Karpas-422 (cell line): ENCODE results near the gene JAM2. TPM values are rescaled to one million over a fixed set of nuclear protein-coding genes. Genes with fewer than 3 reads are reported as not detected.

Experiments used
- DNase-seq: peaks from one replicate; pipeline ENCODE4 v3.0.0-alpha.2; 2015
- H2AFZ ChIP-seq: fragments of 200-600 bp; sonication (generic); 2 replicates; pipeline ENCODE4 v1.6.1; 2014; ENCODE audit warnings: antibody characterized with exemption, low read length, mixed read lengths
- H3K27ac ChIP-seq: fragments of 200-600 bp; sonication (generic); 2 replicates; pipeline ENCODE4 v1.5.1; 2014; ENCODE audit warnings: mild to moderate bottlenecking, low read length, moderate library complexity
- H3K27me3 ChIP-seq: fragments of 200-600 bp; sonication (generic); 2 replicates; pipeline ENCODE4 v1.6.1; 2014; ENCODE audit warnings: low read length, mixed read lengths
- H3K36me3 ChIP-seq: fragments of 200-600 bp; sonication (generic); 2 replicates; pipeline ENCODE4 v1.6.1; 2014; ENCODE audit warnings: low read length, mixed read lengths; ENCODE audit not compliant: insufficient read depth
- H3K4me1 ChIP-seq: fragments of 200-600 bp; sonication (generic); 2 replicates; pipeline ENCODE4 v1.6.1; 2014; ENCODE audit warnings: mild to moderate bottlenecking, low read length, mixed read lengths
- H3K4me2 ChIP-seq: fragments of 200-600 bp; sonication (generic); 2 replicates; pipeline ENCODE4 v1.6.1; 2014; ENCODE audit warnings: low read length, low read depth, mild to moderate bottlenecking; ENCODE audit not compliant: poor library complexity, severe bottlenecking
- H3K4me3 ChIP-seq: fragments of 200-600 bp; sonication (generic); 2 replicates; pipeline ENCODE4 v1.5.1; 2014; ENCODE audit warnings: mild to moderate bottlenecking, antibody characterized with exemption, low read length, mixed read lengths
- H3K79me2 ChIP-seq: fragments of 200-600 bp; sonication (generic); 2 replicates; pipeline ENCODE4 v1.6.1; 2014; ENCODE audit warnings: mild to moderate bottlenecking, low read length, mixed read lengths
- H3K9ac ChIP-seq: fragments of 200-600 bp; sonication (generic); 2 replicates; pipeline ENCODE4 v1.6.0; 2014; ENCODE audit warnings: low read length
- H3K9me2 ChIP-seq: fragments of 200-600 bp; sonication (generic), shearing (Covaris generic); replicated peaks from 2 replicates; pipeline ENCODE4 v1.6.0; 2014; ENCODE audit warnings: mild to moderate bottlenecking, low read length, moderate library complexity; ENCODE audit not compliant: insufficient read depth
- H3K9me3 ChIP-seq: fragments of 300-700, 200-600 bp; sonication (generic); 2 replicates; pipeline ENCODE4 v1.6.1; 2014; ENCODE audit warnings: low read length, mixed read lengths
- H4K20me1 ChIP-seq: fragments of 200-600 bp; sonication (generic); 2 replicates; pipeline ENCODE4 v1.6.1; 2014; ENCODE audit warnings: mild to moderate bottlenecking, antibody characterized with exemption, low read length, low read depth; ENCODE audit not compliant: insufficient read depth
- total RNA-seq: library from RNA; depleted of rRNA; stranded (reverse); fragments of >200 nt; shearing (Covaris generic); gene quantifications from 2 replicates; pipeline ENCODE4 v1.2.3, GENCODE V29; 2014; ENCODE audit warnings: low replicate concordance

JAM2 gene
- total RNA-seq, 1 experiment from 2014 or later = 0.26 TPM

DNA sequence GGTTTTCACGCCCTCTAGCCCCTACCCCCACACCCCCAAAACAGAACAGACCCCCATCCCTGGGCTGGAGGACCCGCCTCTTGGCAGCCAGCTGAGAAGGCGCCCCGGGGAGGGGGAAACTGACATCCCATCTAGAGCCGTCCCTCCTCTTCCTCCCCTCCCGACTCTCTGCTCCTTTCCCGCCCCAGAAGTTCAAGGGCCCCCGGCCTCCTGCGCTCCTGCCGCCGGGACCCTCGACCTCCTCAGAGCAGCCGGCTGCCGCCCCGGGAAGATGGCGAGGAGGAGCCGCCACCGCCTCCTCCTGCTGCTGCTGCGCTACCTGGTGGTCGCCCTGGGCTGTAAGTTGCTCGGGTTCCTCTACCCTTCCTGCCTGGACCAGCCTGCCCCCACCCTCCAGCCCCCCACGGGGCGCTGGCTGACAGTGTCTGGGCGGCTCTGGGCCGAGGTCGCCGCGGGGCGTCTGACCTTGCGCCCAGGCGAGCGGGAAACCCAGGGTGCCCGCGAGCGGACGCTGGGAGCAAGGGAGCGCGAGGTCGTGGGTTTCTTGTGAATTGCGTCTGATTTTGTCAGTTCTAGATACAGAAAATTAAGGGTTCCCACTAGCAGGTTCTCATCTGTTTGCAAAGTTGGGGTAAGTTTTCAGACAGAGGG, 618 bp downstream of the JAM2 start:
- H3K9ac ChIP-seq = peak overlapping the region; percentile 71
- no peaks in the 10 kb centered on the region for H4K20me1 ChIP-seq
- no peaks in the 10 kb centered on the region for H3K79me2 ChIP-seq
- H3K9me2 ChIP-seq = no peaks in the 10 kb centered on the region; the same call in 1 of the 2 replicates
- peaks cover 2% of the 10 kb centered on the region; the same call in 1 of the 2 replicates for H3K27me3 ChIP-seq
- peak overlapping the region; percentile 86 for H3K4me2 ChIP-seq
- peak; percentile 66 for DNase-seq
- no peak overlapping the region for H3K27ac ChIP-seq
- peak overlapping the region; percentile 95 for H2AFZ ChIP-seq
- H3K36me3 ChIP-seq = no peaks in the 10 kb centered on the region
- peak overlapping the region; percentile 69 for H3K4me3 ChIP-seq
- H3K9me3 ChIP-seq = no peaks in the 10 kb centered on the region
- H3K4me1 ChIP-seq = peaks cover 27% of the 10 kb centered on the region

DNA sequence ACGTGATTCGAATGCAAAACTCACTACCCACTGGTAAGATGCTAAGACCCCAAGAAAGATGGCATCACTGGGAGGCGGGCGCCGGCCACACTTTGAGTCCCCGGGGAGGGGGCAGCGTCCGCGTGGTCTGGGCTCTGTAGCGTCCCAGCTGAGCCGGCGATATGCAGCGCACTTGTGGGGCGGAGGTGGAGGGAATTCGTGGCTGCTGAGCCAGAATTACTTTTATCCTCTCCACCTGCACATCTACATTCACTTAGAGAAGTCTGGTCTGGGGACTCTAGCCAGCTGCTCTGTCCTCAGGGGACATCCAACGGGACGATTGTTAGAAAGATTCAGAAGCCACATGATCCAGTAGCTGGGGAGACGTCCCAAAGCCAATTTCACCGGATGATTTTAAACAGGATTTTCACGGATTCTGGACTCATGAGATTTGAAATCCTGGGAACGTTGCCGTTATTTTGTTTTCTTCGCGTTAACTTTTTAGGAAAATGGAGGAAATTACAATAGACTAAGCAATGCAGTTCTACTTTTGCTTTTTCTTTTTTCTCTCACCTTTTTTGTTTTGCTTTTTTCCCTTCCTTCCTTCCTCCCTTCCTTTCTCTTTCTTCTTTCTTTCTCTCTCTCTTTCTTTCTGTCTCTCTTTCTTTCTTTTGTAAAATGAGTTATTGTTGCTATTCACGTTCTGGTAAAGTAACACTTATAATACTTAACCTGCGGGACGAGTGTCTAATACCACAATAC, 1.3 kb downstream of the JAM2 start:
- no peaks in the 10 kb centered on the region for H3K36me3 ChIP-seq
- no peaks in the 10 kb centered on the region for H3K79me2 ChIP-seq
- H3K9ac ChIP-seq = peak overlapping the region; percentile 71
- peaks cover 2% of the 10 kb centered on the region; the same call in 1 of the 2 replicates for H3K27me3 ChIP-seq
- peak overlapping the region; percentile 86 for H3K4me2 ChIP-seq
- no peak overlapping the region for H3K27ac ChIP-seq
- DNase-seq = no peak
- H2AFZ ChIP-seq = peak overlapping the region; percentile 95
- no peaks in the 10 kb centered on the region for H4K20me1 ChIP-seq
- H3K4me3 ChIP-seq = peak overlapping the region; percentile 69
- no peaks in the 10 kb centered on the region; the same call in 1 of the 2 replicates for H3K9me2 ChIP-seq
- H3K4me1 ChIP-seq = peaks cover 27% of the 10 kb centered on the region
- no peaks in the 10 kb centered on the region for H3K9me3 ChIP-seq

DNA sequence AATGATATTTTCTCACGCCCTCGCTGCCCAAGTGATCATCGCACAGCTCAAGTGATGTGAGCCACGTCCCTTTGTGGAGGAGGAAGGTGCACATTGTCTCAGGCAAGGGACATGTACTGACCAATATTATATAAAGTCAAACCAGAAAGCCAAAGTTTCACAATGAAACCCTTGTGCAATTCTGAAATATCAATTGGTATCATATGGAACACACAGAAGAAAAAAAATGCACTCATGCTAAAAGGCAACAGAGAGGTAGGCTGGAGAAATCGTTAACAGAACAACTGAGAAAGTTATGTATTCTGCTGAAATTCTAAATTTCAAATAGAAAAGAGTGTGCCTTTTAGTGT, 1.9 kb downstream of the JAM2 start:
- Histone ChIP-seq H3K79me2 (no peaks in the 10 kb centered on the region), H3K4me2 (no peak overlapping the region), H3K4me1 (peaks cover 27% of the 10 kb centered on the region), H4K20me1 (no peaks in the 10 kb centered on the region), H3K27me3 (peaks cover 2% of the 10 kb centered on the region; the same call in 1 of the 2 replicates), H2AFZ (no peak overlapping the region), H3K36me3 (no peaks in the 10 kb centered on the region), H3K27ac (no peak overlapping the region), H3K9me2 (no peaks in the 10 kb centered on the region; the same call in 1 of the 2 replicates), H3K4me3 (no peak overlapping the region), H3K9me3 (no peaks in the 10 kb centered on the region), H3K9ac (no peak overlapping the region)
- DNase-seq = no peak

DNA sequence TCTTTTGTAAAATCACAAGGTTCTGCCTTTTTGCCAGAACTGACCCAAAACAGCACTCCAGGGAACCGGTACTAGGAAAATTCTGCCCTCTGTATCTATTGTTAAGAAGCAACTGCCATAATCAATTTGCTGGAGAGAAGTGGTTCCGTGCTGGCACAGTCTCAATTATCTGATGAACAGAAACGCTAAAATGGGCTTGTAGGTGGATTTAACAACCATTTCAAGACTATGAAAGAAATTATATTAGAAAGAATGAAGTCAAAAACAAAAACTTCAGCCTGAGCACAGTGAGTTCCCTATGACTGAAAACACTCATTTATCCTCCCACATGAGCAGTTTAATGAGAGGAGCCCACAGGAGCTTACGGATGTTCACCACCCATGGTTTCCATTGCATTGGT, 4.4 kb downstream of the JAM2 start:
- H3K79me2 ChIP-seq = no peaks in the 10 kb centered on the region
- no peaks in the 10 kb centered on the region for H3K9me3 ChIP-seq
- no peaks in the 10 kb centered on the region for H3K9me2 ChIP-seq
- H3K36me3 ChIP-seq = no peaks in the 10 kb centered on the region
- no peaks in the 10 kb centered on the region for H4K20me1 ChIP-seq
- H3K9ac ChIP-seq = no peak overlapping the region
- H3K27ac ChIP-seq = no peak overlapping the region
- H3K27me3 ChIP-seq = no peaks in the 10 kb centered on the region
- H2AFZ ChIP-seq = no peak overlapping the region
- no peak overlapping the region for H3K4me2 ChIP-seq
- no peak overlapping the region for H3K4me3 ChIP-seq
- DNase-seq = no peak
- peaks cover 19% of the 10 kb centered on the region for H3K4me1 ChIP-seq

- no peak overlapping the region for H3K9ac ChIP-seq
- no peaks in the 10 kb centered on the region for H3K79me2 ChIP-seq
- H3K4me2 ChIP-seq = no peak overlapping the region
- DNase-seq = no peak
- no peak overlapping the region for H3K27ac ChIP-seq
- H4K20me1 ChIP-seq = no peaks in the 10 kb centered on the region
- H3K4me3 ChIP-seq = no peak overlapping the region
- no peaks in the 10 kb centered on the region for H3K9me2 ChIP-seq
- H3K4me1 ChIP-seq = peaks cover 5% of the 10 kb centered on the region; the same call in 1 of the 2 replicates
- H3K27me3 ChIP-seq = no peaks in the 10 kb centered on the region
- no peaks in the 10 kb centered on the region for H3K9me3 ChIP-seq
- H3K36me3 ChIP-seq = no peaks in the 10 kb centered on the region
- no peak overlapping the region for H2AFZ ChIP-seq
These were observed 7.4 kb downstream of the JAM2 start for GRCh38 chr21:25646474-25646873.

DNA sequence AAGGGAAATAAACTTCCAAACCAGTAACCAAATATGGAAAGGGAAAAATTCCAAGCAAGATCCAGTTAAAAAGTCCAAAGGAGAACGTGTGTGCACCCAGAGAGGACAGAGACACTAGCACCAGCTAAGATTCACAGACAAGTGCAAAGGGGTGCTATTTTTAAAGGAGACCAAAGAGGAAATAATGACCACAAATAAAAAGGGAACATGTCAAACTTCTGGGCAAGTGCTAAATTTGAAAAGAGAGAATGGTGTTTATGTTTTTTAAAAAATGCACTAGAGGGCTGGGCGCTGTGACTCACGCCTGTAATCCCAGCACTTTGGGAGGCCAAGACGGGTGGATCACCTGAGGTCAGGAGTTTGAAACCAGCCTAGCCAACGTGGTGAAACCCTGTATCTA, 8.6 kb downstream of the JAM2 start:
- H3K9ac ChIP-seq = no peak overlapping the region

GRCh38 chr21:25649146-25649545, 10.1 kb downstream of the JAM2 start:
- no peaks in the 10 kb centered on the region for H3K9me2 ChIP-seq
- DNase-seq = no peak

More for the DNA sequence above, 8.6 kb downstream of the JAM2 start:
- no peak for DNase-seq
- Histone ChIP-seq H3K9me2 (no peaks in the 10 kb centered on the region), H3K27ac (no peak overlapping the region), H3K4me2 (no peak overlapping the region), H2AFZ (no peak overlapping the region), H3K36me3 (no peaks in the 10 kb centered on the region), H3K4me3 (no peak overlapping the region), H3K4me1 (peaks cover 5% of the 10 kb centered on the region; the same call in 1 of the 2 replicates), H3K9me3 (no peaks in the 10 kb centered on the region), H3K79me2 (no peaks in the 10 kb centered on the region), H3K27me3 (no peaks in the 10 kb centered on the region), H4K20me1 (no peaks in the 10 kb centered on the region)

DNA sequence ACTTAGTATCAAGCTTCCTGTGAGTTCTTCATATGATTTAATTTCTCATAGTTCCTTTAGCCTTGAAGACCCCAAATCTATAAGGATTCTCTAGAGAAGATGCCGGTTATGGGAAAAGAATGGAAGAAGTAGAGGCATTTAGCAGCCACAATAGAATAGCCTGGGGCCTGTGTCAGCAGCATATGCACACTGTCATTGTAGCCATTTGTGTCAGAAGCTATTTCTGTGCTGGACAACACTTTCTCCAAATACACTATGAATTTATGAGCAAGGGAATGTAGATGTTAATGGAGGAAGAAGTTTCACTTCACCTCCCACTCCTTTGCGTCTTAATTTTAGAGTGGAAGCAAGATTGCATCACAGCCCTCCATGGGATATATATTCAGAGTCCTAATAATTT, 17.4 kb downstream of the JAM2 start:
- Histone ChIP-seq H3K9me2 (no peaks in the 10 kb centered on the region), H3K9me3 (no peaks in the 10 kb centered on the region), H3K4me3 (no peak overlapping the region), H2AFZ (no peak overlapping the region), H3K36me3 (no peaks in the 10 kb centered on the region), H3K4me2 (no peak overlapping the region), H3K4me1 (no peaks in the 10 kb centered on the region), H3K27me3 (no peaks in the 10 kb centered on the region), H3K79me2 (no peaks in the 10 kb centered on the region), H4K20me1 (no peaks in the 10 kb centered on the region), H3K9ac (no peak overlapping the region), H3K27ac (no peak overlapping the region)
- no peak for DNase-seq

More at GRCh38 chr21:25649146-25649545, 10.1 kb downstream of the JAM2 start:
- Histone ChIP-seq H3K36me3 (no peaks in the 10 kb centered on the region), H3K4me1 (peaks cover 5% of the 10 kb centered on the region; the same call in 1 of the 2 replicates), H3K27ac (no peak overlapping the region), H3K4me2 (no peak overlapping the region), H3K9ac (no peak overlapping the region), H3K79me2 (no peaks in the 10 kb centered on the region), H2AFZ (no peak overlapping the region), H3K9me3 (no peaks in the 10 kb centered on the region), H3K27me3 (no peaks in the 10 kb centered on the region), H3K4me3 (no peak overlapping the region), H4K20me1 (no peaks in the 10 kb centered on the region)
